DMS114 treated with DMSO at 0.1 percent for 48 hours (cell line): Measurements from ENCODE around the gene EPS8L2.
"Not testable (repeated sequence)": the region's sequence is repeated elsewhere in the genome, so short reads cannot be mapped to it uniquely, and the experiment has no call there.

Experiments
- DNase-seq: peaks from one replicate; lab custom pipeline; 2025; ENCODE audit not compliant: unreplicated experiment; lab: John Stamatoyannopoulos, UW

EPS8L2 gene

GRCh38 chr11:689625-690024 is 16.4 kb upstream of the EPS8L2 start:
- no peak for DNase-seq

- not testable (repeated sequence) for DNase-seq
Measured at GRCh38 chr11:690244-690643, 15.8 kb upstream of the EPS8L2 start.

DNA sequence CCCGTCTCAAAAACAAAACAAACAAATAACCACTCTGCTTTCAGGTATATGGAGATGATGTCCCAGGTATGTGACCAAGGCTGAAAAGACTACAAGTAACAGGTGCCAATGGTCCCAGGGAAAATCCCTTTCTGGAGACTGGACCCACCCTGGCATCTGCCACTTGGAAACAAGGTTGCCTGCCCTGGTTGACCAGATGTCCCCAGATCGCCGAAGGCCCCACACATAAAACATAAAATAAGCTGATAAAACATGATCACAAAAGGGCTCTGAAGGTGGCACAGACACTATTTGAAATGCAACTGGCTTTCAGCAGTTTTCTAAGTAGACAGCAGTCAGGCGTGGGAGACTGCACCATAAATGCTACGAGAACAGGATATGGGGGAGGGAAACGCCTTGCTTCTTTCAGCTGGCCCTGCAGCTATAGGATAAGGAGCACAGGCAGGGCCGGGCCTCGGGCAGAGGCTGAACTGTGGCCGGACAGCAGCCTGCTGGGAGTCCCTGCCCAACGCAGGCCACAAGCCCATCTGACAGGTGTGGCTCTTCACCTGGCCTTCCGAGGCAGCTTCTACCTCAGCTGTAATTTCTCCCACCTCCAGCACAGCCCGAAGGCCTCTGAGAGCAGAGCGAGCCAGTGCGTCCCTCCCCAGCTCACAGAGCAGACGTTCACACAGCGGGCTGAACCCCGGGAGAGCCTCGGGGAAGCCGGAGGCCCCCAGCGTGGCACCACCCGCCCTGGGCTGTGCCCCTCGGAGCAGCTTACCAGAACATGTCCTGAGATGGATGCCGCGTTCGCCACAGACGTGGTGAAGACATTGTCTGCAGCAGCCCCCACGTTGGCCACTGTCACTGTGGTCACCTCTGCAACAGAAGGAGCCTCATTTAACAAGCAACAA is 15.0 kb upstream of the EPS8L2 start:
- DNase-seq = no peak

GRCh38 chr11:691710-692590 is 14.1 kb upstream of the EPS8L2 start:
- DNase-seq = no peak

GRCh38 chr11:692824-693414 is 13.1 kb upstream of the EPS8L2 start:
- no peak for DNase-seq

DNA sequence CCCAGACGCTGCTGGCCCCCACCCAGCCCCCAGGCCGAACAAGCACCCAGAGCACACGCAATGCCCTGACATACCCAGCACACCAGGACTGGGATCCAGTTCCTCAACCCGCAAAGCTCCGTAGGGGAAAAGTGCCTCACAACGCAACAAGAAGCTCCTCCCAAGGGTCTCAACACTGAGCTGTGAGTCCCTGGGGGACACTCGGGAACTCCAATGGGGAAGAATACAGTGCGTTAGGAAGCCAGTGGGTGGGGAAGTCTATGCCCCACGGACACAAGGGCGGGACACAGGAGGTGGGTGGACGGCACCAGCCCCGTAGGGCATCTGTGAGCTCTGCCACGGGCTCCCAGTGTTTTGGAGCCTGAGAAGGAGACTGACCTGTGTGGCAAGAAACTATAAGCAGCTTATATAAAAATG is 12.6 kb upstream of the EPS8L2 start:
- DNase-seq = no peak

DNA sequence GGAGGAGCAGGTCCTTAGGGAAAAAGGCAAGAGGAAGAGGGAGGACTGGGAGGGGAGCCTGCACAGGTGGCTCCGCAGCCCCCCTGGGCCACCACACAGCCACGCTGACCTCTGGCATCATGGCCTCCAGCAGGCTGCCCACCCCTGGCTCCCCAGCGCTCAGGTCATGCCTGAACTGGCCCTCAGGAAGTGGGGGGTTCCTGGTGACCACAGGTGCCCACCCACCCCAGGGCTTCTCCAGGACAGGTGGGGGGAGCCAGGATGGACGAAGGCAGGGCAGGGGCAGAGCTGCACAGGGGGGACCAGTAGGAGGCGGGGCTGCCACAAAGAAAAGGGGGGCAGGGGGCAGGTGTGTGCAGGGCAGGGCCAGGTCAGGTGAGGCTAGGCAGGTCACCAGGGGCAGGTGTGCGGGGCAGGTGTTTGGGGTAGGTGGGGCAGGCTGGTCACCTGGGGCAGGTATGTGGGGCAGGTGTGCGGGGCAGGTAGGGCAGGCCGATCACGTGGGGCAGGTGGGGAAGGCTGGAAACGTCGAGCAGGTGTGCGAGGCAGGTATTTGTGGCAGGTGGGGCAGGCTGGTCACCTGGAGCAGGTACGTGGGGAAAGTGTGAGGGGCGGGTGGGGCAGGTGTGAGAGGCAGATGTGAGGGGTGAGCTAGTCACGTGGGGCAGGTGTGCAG is 12.0 kb upstream of the EPS8L2 start:
- no peak for DNase-seq

DNA sequence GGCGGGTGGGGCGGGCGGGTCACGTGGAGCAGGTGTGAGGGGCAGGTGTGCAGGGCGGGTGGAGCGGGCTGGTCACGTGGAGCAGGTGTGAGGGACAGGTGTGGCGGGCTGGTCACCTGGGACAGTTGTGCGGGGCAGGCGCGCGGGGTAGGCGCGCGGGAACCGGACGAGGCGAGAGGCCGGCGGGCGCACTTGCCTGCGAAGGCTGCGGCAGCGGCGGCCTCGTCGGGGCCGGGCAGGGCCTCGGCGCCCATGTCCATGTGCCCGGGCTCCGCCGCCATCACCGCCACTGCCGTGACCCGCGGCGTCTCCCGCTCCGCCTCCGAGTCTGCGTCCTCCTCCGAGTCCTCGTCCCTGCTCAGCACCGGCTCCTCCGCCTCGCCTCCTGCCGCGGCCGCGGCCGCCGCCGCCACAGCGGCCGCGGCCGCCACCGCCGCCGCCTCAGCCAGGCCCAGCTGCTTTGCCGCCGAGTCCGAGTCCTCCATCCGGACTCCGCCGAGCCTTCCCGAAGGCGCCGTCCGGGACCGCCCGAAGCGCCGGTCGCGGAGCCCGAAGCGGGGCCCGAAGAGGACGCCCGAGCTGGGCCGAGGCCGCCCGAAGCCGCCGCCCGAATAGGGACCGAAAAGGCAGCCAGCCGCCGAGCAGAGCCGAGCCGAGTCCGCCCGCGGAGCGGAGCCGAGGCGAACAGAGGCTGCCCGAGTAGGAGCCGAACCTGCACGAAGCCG is 11.3 kb upstream of the EPS8L2 start, which contains the start of gene DEAF1:
TSS of gene DEAF1 (minus strand) at position 660 of the 725 bp plus-strand sequence. CDS start at position 485, 175 bp downstream.
- peak; percentile 67 for DNase-seq

GRCh38 chr11:695288-695537 is 10.8 kb upstream of the EPS8L2 start:
- no peak for DNase-seq

DNA sequence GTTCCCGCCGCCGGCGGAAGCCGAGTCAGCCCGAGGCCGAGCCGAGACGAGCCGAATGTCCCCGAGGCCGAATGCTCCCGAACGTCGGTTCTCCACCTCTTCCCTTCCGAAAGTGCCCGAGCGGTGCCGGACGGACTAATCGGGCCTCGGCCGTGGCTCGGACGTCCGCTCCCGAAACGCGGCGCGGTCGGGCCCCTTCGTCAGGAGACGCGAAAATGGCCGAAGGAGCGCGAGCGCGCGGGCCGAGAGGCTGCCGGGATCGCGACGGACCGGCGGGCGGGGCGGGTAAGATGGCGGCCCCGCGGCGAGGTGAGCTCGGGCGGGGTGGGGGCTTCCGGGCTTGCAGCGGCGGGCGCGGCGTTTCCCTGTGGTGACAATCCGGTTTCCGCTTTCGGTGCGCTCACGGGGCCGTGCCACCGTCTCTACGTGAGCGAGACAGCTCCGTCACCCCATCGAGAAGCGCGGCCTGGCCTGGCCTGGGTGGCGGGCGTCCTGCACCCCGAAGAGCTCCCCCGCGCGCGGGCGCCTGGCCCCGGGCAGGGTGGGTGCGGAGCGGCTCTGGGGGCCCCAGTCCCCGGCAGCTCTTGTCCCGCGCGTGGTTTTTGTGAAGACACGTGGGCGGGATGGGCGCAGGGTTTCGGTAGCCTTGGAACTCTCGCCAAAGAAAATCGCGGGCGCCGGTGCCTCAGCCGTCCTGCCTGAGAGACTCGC is 10.3 kb upstream of the EPS8L2 start, which contains the start of gene TMEM80:
TSS of gene TMEM80 (plus strand) at position 279 of the 711 bp plus-strand sequence. CDS start at position 291, 12 bp downstream.
- DNase-seq = peak; percentile 78

GRCh38 chr11:696955-697491 is 9.0 kb upstream of the EPS8L2 start:
- no peak for DNase-seq

GRCh38 chr11:697811-698311 is 8.2 kb upstream of the EPS8L2 start:
- DNase-seq = no peak

DNA sequence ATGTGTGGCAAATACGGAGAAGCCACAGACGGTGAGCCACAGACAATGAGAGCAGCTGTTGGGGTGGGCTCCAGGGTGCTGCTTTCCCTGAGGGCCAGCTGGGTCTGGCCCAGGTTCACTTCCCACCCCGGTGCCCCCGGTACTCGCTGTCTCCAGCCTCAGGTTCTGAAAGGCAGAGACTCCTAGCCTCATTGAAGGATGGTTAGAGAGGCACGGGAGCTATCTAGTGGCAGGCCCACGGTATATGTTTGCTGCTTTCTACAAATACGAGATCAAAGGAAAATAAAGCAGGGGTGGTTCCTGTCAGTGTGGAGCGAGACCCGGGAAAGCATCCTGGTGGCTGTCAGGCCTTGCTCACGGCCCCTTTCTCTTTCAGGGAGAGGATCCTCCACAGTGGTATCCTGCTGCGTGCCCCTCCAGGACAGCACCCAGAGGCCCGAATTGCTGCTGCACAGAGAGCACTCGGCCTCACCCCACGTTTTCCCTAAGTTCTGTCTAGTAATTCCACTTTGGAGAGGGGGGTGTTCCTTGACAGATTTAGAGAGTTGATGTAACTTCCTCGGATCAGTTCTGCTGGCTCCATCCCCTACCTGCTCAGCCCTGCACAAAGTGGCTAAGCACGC is 7.4 kb upstream of the EPS8L2 start:
- DNase-seq = no peak

- no peak for DNase-seq
Measured at GRCh38 chr11:699116-699508, 6.9 kb upstream of the EPS8L2 start.

DNA sequence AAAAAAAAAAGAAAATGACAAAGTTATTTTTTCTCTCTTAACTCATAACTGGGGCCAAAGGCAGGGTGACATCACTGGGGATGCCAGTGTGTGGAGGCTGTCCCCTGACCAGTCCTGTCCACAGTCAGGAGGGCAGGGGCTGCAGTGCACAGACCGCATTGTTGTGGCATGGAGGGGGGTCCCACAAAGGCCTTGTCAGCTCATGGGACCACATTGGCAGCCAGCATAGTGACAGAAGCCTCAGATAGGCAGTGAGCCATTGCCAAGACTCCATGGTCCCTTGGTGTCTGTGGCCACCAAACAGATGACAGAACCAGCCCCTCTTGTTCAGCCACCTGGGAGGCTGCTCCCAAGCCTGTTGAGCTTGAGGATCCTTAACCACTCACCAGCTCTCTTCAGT is 6.3 kb upstream of the EPS8L2 start:
- no peak for DNase-seq

DNA sequence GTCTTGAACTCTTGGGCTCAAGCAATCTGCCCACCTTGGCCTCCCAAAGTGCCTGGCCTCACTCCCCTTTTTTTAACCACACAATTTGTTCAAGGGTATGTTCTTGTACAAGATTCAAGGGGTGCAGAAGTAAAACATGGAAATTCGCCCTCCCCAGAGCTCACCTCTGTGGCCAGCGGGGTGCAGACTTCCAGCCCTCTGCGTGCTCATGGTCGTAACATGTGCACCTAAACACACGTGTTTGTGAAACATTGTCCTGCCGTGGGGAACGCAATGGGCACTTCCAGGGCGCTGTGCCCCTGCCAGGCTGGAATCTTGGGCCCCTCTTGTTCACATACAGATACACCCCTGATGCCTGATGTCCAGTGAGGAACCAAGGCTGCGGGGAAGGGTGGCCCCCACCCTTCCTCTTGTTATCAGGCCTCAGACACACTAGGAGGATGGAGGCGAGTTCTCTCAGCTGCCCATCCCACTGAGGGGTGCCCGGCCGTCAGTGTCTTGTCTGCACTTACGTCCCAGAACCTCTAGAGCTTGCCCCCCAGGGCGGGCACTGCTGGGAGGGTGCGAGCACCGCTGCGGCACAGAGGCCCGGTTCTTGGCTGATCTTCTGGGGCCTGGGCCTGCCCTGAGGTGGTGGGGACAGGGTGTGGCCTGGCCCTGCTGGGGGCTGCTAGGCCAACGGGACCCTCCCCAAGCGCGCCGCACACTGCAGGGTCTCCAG is 4.1 kb upstream of the EPS8L2 start:
- no peak for DNase-seq

DNA sequence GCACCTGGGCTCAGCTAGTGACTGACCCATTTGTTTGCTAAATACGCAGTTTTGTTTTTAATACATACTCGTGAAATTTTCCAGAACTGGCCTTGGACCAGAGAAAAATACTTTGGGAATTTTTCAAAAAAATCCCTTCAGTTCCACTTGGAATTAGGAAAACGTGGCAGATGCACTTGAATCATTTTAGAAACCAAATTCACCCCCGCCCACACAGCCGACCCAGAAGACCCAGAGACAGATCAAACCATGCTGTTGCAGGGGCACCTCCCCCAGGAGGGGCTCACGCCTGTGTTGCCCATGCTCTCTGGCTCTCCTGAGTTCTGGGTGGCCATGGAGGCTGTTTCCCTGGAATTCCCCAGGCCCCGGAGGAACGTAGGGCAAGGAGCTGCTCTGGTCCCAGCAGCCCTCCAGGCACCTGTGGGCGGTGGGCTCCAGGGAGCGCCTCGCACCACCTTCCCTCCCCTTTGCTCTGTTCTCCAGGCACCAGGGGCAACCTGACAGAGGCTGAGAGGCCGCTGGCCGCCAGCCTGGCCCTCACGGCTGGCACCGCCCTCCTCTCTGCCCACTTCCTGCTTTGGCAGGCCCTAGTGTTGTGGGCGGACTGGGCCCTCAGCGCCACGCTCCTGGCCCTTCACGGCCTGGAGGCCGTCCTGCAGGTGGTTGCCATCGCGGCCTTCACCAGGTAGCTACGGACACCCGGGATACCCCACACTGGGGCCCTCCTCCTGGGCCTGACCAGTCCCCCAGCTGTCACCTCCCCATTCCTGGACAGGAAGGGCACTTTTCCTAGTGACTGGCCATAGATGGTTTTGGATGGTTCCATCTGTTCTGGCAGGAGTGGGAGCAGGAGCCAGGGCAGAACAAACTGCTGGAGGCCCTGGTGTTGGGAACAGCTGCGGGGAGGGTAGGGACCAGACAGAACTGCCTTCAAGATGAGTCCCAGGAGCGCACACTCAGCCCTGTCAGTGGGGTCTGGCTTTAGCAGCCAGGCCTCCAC is 3.3 kb upstream of the EPS8L2 start:
- DNase-seq = no peak
